HG03060 (cell line): ENCODE results near the gene CARS2.
"Not testable (repeated sequence)": the region's sequence is repeated elsewhere in the genome, so short reads cannot be mapped to it uniquely, and the experiment has no call there.

Experiments used
- ATAC-seq: cut with Tn5 transposase; IDR thresholded peaks from one replicate; pipeline ENCODE4 v1.9.1; 2021; ENCODE audit warnings: low read depth, moderate number of reproducible peaks; ENCODE audit not compliant: unreplicated experiment

The CARS2 gene

DNA sequence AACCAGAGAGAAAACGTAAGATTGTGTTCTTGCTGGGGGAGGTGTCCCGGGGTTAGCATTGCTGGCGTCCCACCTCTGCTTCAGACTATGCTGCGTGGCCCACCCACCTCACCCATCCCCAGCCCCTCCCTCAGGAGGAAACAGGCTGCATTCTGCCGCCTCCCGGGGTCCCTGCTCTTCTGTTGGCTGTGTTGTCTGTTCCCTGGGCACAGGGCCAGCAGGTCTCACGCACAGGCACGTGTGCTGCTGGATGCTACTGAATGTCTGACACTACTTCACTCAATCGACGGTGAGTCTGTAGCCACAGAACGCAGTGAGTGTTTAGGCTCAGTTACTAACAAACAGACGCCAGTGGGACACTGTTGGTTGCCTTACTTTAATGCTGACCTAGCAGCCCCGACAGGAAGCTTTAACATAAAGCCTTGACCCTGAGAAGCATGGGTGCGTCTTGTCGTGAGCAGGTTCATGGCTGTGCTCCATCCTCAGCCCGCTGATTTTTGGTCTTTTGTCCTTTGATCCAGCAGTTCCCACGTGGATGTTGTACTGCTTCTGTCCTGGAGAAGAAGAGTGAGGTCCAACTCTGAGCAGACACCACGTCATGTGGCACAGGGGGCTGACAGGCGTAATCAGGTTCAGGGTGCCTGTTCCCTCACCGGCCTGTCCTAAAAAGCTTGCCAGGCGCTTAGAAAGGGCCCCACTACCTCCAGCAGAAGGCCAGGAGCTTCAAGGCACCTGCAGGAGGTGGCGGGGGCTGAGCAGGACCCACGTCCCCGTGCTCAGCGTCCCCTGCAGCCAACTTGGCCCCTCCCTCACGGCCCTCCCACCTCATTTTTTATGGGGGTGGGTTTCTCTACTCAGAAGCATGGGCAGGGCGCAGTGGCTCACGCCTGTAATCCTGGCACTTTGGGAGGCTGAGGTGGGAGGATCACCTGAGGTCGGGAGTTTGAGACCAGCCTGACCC lies 64.6 kb downstream of the CARS2 start:
- ATAC-seq: no peak

- no peak for ATAC-seq
Observed at GRCh38 chr13:110640591-110641029, 65.3 kb downstream of the CARS2 start.

DNA sequence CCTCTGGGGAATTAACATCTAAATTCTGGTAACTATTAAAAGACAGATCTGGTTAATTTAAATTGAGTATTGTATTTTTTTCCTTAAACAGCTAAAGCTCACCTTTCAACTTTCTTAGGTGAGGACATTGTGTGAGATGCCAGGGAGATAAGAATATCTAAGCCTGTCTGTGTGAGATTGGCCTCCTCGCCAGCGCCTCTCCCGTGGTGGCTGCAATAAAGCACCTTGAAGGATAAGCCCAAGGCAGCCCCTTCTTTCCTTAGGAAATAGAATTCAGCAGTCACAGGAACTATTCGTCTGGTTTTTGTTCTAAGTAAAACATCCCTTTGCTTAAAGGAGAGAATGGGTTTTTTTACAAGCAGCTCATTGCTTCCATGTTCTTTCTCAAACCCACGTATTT lies 66.0 kb downstream of the CARS2 start:
- no peak for ATAC-seq

DNA sequence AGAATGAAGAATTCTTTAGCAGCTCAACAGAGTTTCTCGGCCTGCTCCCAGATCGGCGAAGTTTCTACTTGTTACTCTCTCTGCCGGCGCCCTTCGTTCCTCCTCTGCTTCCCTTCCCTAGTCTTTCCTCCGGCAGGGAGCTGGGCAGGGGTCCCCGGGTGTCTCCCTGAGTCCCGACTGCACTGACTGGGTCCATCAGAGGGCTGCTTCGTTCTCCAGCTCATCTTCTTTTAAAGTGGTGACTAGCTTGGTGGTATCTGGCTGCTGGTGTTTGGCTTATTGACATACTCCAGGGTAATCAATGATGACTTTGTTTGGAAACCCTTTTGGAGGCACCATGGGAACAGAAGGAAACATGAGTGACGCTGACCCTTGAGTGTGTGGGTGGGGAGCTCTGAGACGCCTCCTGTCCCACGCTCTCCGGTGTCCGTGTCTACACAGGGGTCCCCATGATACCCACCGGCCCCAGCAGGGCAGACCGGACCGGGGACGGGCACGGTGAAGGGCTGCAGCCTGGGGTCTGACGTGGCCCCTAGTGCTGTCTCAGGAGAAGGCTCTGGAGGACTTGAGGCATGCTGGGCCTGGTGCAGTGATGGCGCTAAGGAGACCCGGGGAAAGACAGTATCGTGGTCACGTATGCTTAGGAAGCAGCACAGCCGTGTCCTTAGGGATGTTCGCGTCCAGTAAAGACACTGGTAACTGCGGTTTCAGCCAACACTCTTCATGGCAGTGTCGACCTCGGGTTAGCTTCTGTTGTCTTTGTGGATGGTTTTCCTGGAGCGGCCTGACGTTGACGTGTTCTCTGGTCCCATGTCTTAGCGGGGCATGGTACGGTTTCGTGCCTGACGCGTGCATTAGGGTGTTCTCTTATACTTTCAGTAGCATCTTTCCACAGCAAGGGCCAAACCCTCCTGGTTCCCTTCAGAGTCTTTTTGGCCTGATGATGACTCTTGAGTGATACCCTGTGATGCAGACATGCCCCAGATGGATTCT lies 66.8 kb downstream of the CARS2 start:
- ATAC-seq: no peak

GRCh38 chr13:110638257-110638656 lies 67.7 kb downstream of the CARS2 start:
- ATAC-seq: no peak

DNA sequence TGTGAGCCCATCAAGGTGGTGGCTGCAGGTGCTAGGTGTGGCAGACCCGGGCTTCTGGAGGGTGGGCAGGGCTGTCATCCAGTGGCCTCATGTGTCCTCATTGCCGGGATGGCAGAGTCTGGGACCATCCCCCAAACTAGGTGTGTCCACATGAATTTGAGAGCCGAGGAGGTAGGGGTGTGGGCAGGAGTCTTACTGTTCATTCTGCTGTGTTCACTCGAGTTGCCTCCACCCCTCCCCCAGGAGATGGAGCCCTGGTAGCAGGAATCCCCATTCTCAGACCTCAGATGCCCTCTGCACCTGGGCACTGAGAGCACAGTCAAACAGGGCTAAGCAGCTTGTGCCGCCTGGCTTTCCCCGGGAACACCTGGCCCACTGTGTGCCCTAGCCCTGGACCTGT lies 68.2 kb downstream of the CARS2 start:
- no peak for ATAC-seq

DNA sequence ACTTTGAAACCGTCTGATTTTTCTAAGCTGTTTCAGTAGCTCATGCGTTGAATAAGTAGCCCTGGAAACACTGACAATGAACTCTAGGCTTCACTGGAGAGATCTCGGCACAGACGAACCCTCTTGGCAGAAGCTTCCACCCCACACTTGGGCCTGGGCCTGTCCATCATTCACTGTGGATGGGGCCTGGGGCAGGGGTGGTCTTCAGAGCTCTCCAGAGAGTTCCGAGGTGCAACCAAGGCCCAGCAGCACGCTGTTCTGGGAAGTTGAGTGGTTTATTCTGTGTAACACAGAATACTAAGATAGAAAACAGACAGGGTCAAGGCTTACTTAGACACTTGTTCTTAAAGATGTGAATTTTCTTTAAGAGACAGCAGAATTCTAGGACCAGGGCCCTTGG lies 68.6 kb downstream of the CARS2 start:
- ATAC-seq: no peak

DNA sequence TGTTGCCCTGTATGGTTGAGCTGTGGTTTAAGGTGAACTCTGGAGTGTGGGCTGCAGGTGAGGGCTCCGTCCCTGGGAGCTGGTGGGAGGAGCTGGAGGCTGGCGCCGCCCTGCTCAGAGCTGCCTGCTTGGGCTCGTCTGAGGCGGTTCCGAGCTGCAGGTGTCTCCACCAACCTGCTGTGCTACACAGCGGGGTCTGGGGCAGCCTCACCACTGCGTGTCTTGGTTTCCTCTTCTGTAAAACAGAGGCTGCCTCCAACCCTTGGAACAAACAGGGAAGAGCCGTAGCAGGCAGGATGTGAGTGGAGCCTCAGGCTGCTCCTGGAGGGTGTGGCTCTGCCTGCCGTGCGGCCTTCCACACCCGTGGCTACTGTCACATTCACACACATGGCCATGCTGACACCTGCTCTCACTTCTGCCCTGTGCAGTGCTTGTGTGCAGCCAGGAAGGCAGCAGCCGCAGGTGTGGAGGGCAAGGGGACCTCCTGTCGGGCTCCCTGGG lies 69.2 kb downstream of the CARS2 start:
- ATAC-seq: no peak

- ATAC-seq: no peak
Observed at GRCh38 chr13:110636053-110636475, 69.9 kb downstream of the CARS2 start.

GRCh38 chr13:110635405-110636002 lies 70.4 kb downstream of the CARS2 start:
- ATAC-seq: no peak

- no peak for ATAC-seq
Observed at GRCh38 chr13:110634558-110634957, 71.4 kb downstream of the CARS2 start.

- ATAC-seq: no peak
Observed at GRCh38 chr13:110633776-110634175, 72.1 kb downstream of the CARS2 start.

- ATAC-seq: not testable (repeated sequence)
Observed at GRCh38 chr13:110632255-110632654, 73.7 kb downstream of the CARS2 start.

- no peak for ATAC-seq
Observed at GRCh38 chr13:110630566-110631119, 75.3 kb downstream of the CARS2 start.

GRCh38 chr13:110629735-110630134 lies 76.2 kb downstream of the CARS2 start:
- no peak for ATAC-seq

DNA sequence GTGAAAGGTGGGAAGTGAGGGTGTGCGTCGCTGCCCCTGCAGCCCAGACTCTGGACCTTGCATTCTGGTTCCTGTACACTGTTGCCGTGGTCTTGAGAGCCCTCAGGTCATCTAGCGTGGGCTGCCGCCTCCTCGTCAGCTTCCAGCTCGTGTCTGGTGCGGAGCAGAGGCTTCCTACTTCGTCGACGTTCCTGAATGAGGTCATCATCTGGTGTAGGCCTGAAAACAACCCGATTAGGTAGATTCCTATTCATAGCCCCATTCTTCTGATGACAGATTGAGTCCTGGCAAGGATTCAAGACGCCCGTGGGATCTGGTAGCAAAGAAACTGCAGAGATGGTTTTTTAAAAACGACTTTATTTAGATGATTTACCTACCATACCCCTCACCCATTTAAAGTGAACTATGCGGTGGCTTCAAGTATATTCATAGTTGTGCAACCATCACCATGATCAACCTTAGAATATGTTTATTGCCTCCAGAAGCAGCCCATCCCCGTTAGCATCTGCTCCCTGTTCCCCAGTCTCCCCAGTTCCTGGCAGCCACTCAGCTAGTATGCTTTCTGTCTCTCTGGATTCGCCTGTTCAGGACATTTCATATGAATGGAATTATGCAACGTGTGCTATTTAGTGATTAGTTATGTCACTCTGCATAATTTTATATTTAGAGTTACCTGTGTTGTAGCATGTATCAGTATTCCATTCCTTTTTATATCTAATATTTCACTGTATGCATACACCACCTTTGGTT lies 76.8 kb downstream of the CARS2 start:
- ATAC-seq: no peak

- ATAC-seq: no peak
Observed at GRCh38 chr13:110628477-110628793, 77.5 kb downstream of the CARS2 start.

- no peak for ATAC-seq
Observed at GRCh38 chr13:110627761-110628476, 78.0 kb downstream of the CARS2 start.

GRCh38 chr13:110627351-110627750 lies 78.6 kb downstream of the CARS2 start:
- ATAC-seq: no peak
